NCI-H1092 (cell line): ENCODE data around the gene HPSE.
"Not testable (repeated sequence)": the region's sequence is repeated elsewhere in the genome, so short reads cannot be mapped to it uniquely, and the experiment has no call there.

Experiments
- DNase-seq: peaks from one replicate; lab custom pipeline; 2025; lab: John Stamatoyannopoulos, UW

Gene HPSE

GRCh38 chr4:83331956-83332355, 2.7 kb downstream of the HPSE start:
- DNase-seq: no peak

GRCh38 chr4:83329521-83330110, 5.0 kb downstream of the HPSE start:
- DNase-seq: no peak

GRCh38 chr4:83328521-83329187, 6.0 kb downstream of the HPSE start:
- DNase-seq: no peak

GRCh38 chr4:83326546-83326945, 8.1 kb downstream of the HPSE start:
- no peak for DNase-seq

GRCh38 chr4:83325306-83325705, 9.3 kb downstream of the HPSE start:
- not testable (repeated sequence) for DNase-seq

- DNase-seq: no peak
Observed at GRCh38 chr4:83323136-83323535, 11.5 kb downstream of the HPSE start.

- DNase-seq: no peak
Observed at GRCh38 chr4:83320548-83320947, 14.1 kb downstream of the HPSE start.

GRCh38 chr4:83318666-83319065, 16.0 kb downstream of the HPSE start:
- no peak for DNase-seq

GRCh38 chr4:83317671-83318070, 17.0 kb downstream of the HPSE start:
- DNase-seq: no peak

- no peak for DNase-seq
Observed at GRCh38 chr4:83316459-83317165, 18.0 kb downstream of the HPSE start.

- DNase-seq: no peak
Observed at GRCh38 chr4:83315341-83315870, 19.2 kb downstream of the HPSE start.

- no peak for DNase-seq
Observed at GRCh38 chr4:83308672-83309071, 26.0 kb downstream of the HPSE start.

- DNase-seq: no peak
Observed at GRCh38 chr4:83307920-83308319, 26.7 kb downstream of the HPSE start.

GRCh38 chr4:83305187-83305586, 29.5 kb downstream of the HPSE start:
- no peak for DNase-seq

GRCh38 chr4:83297548-83298260, 36.9 kb downstream of the HPSE start:
- DNase-seq: no peak

GRCh38 chr4:83293305-83294046, 41.2 kb downstream of the HPSE start:
- no peak for DNase-seq

GRCh38 chr4:83290059-83290774, 44.4 kb downstream of the HPSE start:
- not testable (repeated sequence) for DNase-seq

GRCh38 chr4:83288381-83288780, 46.3 kb downstream of the HPSE start:
- not testable (repeated sequence) for DNase-seq

GRCh38 chr4:83285055-83285407, 49.6 kb downstream of the HPSE start:
- peak; percentile 4 for DNase-seq

GRCh38 chr4:83284193-83285054, 50.2 kb downstream of the HPSE start, which contains the start of gene COQ2:
Gene COQ2, minus strand, starts transcription at chr4:83284798. Its CDS starts 34 bp downstream, at chr4:83284764.
- peak; percentile 93 for DNase-seq
